NT2/D1 (cell line): ENCODE data around the gene YIF1A.

Experiments
- SUZ12 ChIP-seq: IDR thresholded peaks from 2 replicates; pipeline ENCODE4 v1.6.1; 2011; ENCODE audit not compliant: insufficient read length, insufficient read depth; ENCODE audit errors: extremely low read depth
- YY1 ChIP-seq: IDR thresholded peaks from 2 replicates; pipeline ENCODE4 v1.6.1; 2011; ENCODE audit not compliant: insufficient read length, insufficient read depth
- ZNF274 ChIP-seq: IDR thresholded peaks from 2 replicates; pipeline ENCODE4 v1.6.1; 2011; ENCODE audit warnings: mild to moderate bottlenecking, low read depth, low read length

- TF ChIP-seq ZNF274, result no peak
- no peak for TF ChIP-seq YY1
- no peak for TF ChIP-seq SUZ12
These were observed 37.1 kb downstream of the YIF1A start for GRCh38 chr11:66251809-66252208.
